ENCODE data around the gene FYN.

DNA sequence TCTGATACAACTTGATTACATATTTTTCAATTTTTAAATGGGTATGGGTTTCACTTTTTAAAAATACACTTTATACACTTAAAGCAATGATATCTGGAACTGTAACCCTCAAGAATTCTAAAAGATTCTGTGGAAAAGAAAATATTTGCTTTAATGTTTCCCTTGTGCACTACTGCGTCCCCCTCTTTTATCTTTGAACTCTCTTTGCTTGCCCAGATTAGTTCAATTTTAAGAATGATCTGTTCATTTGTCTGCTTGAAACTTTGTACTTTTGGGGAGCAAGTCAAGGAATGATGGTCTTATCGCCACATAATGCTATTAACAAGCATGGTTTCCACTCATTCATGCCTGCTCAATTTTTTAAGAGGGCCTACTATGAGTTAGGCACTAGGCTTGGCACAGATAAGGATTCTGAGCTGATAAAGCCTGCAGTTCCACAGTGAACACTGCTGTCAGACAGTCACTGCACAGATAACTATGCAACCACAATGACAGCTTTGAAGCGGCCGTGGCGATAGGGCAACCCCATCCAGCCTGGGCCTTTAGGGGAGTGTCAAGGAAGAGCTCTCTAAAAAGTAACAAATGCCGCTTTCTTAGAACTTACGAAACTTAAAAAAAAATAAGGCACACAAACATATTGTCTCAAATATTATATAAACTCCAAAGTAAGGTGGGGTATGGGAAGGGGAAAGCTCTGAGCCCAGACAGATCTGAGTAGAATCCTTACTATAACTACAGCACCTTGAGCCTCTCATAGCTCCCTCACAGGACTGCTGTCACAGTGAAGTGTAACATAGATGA, 29.7 kb downstream of the FYN start:
- TF ChIP-seq, protein P1, sequence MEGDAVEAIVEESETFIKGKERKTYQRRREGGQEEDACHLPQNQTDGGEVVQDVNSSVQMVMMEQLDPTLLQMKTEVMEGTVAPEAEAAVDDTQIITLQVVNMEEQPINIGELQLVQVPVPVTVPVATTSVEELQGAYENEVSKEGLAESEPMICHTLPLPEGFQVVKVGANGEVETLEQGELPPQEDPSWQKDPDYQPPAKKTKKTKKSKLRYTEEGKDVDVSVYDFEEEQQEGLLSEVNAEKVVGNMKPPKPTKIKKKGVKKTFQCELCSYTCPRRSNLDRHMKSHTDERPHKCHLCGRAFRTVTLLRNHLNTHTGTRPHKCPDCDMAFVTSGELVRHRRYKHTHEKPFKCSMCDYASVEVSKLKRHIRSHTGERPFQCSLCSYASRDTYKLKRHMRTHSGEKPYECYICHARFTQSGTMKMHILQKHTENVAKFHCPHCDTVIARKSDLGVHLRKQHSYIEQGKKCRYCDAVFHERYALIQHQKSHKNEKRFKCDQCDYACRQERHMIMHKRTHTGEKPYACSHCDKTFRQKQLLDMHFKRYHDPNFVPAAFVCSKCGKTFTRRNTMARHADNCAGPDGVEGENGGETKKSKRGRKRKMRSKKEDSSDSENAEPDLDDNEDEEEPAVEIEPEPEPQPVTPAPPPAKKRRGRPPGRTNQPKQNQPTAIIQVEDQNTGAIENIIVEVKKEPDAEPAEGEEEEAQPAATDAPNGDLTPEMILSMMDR (IDR thresholded peaks at IDR 0.05; ENCODE audit: borderline replicate concordance, extremely low read depth, low read length, poor library complexity, severe bottlenecking), result no peak
- TF ChIP-seq EZH2 (IDR thresholded peaks at IDR 0.05; ENCODE audit: borderline replicate concordance, low read depth, low read length, severe bottlenecking), result no peak
